HEK293 (cell line): Measurements from ENCODE around the gene P3H4.
A peak's percentile ranks its signal among the peaks of the same experiment; 100 is the strongest.
"Not testable (repeated sequence)": the region's sequence is repeated elsewhere in the genome, so short reads cannot be mapped to it uniquely, and the experiment has no call there.

Experiments used
- CTCF ChIA-PET: fragments of 350-600 bp; formaldehyde crosslinking; extraction: SDS; loops from one replicate; lab custom pipeline; 2021; ENCODE audit warnings: antibody characterized with exemption; lab: Yijun Ruan, JAX
- POLR2A ChIA-PET: fragments of 300-600 bp; formaldehyde crosslinking; extraction: SDS; loops from one replicate; lab custom pipeline; 2020; ENCODE audit warnings: antibody characterized with exemption, inconsistent platforms; lab: Yijun Ruan, JAX
- H3K27ac ChIP-seq: fragments of 200-500 bp; sonication (Bioruptor generic); 2 replicates; pipeline ENCODE4 v1.5.1; 2014; ENCODE audit warnings: low read depth, low read length, control low read depth, inconsistent platforms; ENCODE audit errors: extremely low read depth
- H3K36me3 ChIP-seq, 2 experiments: fragments of 200-500 bp in 1 of 2; sonication (Bioruptor generic) in 1 of 2; 1 replicate in 1 of 2; 2 replicates in 1 of 2; pipeline ENCODE4 v1.5.1; 2014 to 2017; ENCODE audit warnings: inconsistent platforms in 2 of 2, low read length in 2 of 2; ENCODE audit not compliant: control insufficient read depth in 2 of 2, insufficient read depth in 1 of 2
- H3K4me1 ChIP-seq: fragments of 200-500 bp; sonication (Bioruptor generic); 2 replicates; pipeline ENCODE4 v1.5.1; 2014; ENCODE audit warnings: mild to moderate bottlenecking, low read length, inconsistent platforms; ENCODE audit not compliant: control insufficient read depth, insufficient read depth
- H3K4me3 ChIP-seq: 2 replicates; pipeline ENCODE4 v1.5.1; 2011; ENCODE audit warnings: low read depth, mild to moderate bottlenecking, control low read depth, low read length, moderate library complexity
- H3K9me3 ChIP-seq: fragments of 200-500 bp; sonication (Bioruptor generic); 2 replicates; pipeline ENCODE4 v1.5.1; 2014; ENCODE audit warnings: low read depth, low read length, inconsistent platforms; ENCODE audit not compliant: control insufficient read depth, insufficient read depth
- GLI4 ChIP-seq: fragments of 450-650 bp; formaldehyde crosslinking; IDR thresholded peaks from 2 replicates; pipeline ENCODE4 v1.5.1; 2016; ENCODE audit warnings: missing biosample characterization, missing genetic modification characterization
- SCRT2 ChIP-seq: fragments of 450-650 bp; formaldehyde crosslinking; IDR thresholded peaks from 2 replicates; pipeline ENCODE4 v1.5.1; 2016; ENCODE audit warnings: missing biosample characterization, missing genetic modification characterization
- SP7 ChIP-seq: fragments of 450-650 bp; formaldehyde crosslinking; IDR thresholded peaks from 2 replicates; pipeline ENCODE4 v1.5.1; 2016; ENCODE audit warnings: missing biosample characterization, missing genetic modification characterization
- WT1 ChIP-seq: fragments of 450-650 bp; formaldehyde crosslinking; IDR thresholded peaks from 2 replicates; pipeline ENCODE4 v1.5.1; 2016; ENCODE audit warnings: missing biosample characterization, missing genetic modification characterization
- ZBTB17 ChIP-seq: fragments of 450-650 bp; formaldehyde crosslinking; IDR thresholded peaks from 2 replicates; pipeline ENCODE4 v1.5.1; 2016; ENCODE audit warnings: missing biosample characterization, missing genetic modification characterization
- ZEB2 ChIP-seq: fragments of 450-650 bp; formaldehyde crosslinking; IDR thresholded peaks from 2 replicates; pipeline ENCODE4 v1.5.1; 2016; ENCODE audit warnings: missing biosample characterization, missing genetic modification characterization
- ZFP69B ChIP-seq: fragments of 450-650 bp; formaldehyde crosslinking; IDR thresholded peaks from 2 replicates; pipeline ENCODE4 v1.5.1; 2016; ENCODE audit warnings: missing biosample characterization, missing genetic modification characterization
- ZNF10 ChIP-seq: fragments of 450-650 bp; formaldehyde crosslinking; IDR thresholded peaks from 2 replicates; pipeline ENCODE4 v1.5.1; 2017; ENCODE audit warnings: missing biosample characterization, missing genetic modification characterization
- ZNF174 ChIP-seq: fragments of 450-650 bp; formaldehyde crosslinking; IDR thresholded peaks from 2 replicates; pipeline ENCODE4 v1.5.0; 2017; ENCODE audit warnings: missing biosample characterization, mild to moderate bottlenecking, missing genetic modification characterization
- ZNF202 ChIP-seq: fragments of 450-650 bp; formaldehyde crosslinking; IDR thresholded peaks from 2 replicates; pipeline ENCODE4 v1.5.1; 2016; ENCODE audit warnings: missing biosample characterization, missing genetic modification characterization, borderline replicate concordance
- ZNF335 ChIP-seq: fragments of 450-650 bp; formaldehyde crosslinking; conservative IDR thresholded peaks from 2 replicates; pipeline ENCODE4 v1.5.1; 2016; ENCODE audit warnings: missing biosample characterization, missing genetic modification characterization
- ZNF777 ChIP-seq: fragments of 450-650 bp; formaldehyde crosslinking; IDR thresholded peaks from 2 replicates; pipeline ENCODE4 v1.5.1; 2017; ENCODE audit warnings: missing biosample characterization, missing genetic modification characterization, borderline replicate concordance
- TF ChIP-seq, protein P1 (sequence below): fragments of 450-650 bp; formaldehyde crosslinking; IDR thresholded peaks from 2 replicates; pipeline ENCODE4 v1.5.1; 2016; ENCODE audit warnings: missing biosample characterization, missing genetic modification characterization
- TF ChIP-seq, protein P2 (sequence below): fragments of 450-650 bp; formaldehyde crosslinking; IDR thresholded peaks from 2 replicates; pipeline ENCODE4 v1.5.1; 2016; ENCODE audit warnings: missing biosample characterization, missing genetic modification characterization
- TF ChIP-seq, protein P3 (sequence below): fragments of 450-650 bp; formaldehyde crosslinking; conservative IDR thresholded peaks from 2 replicates; pipeline ENCODE4 v1.5.1; 2016; ENCODE audit warnings: low read depth, missing biosample characterization, missing genetic modification characterization

Gene P3H4

DNA sequence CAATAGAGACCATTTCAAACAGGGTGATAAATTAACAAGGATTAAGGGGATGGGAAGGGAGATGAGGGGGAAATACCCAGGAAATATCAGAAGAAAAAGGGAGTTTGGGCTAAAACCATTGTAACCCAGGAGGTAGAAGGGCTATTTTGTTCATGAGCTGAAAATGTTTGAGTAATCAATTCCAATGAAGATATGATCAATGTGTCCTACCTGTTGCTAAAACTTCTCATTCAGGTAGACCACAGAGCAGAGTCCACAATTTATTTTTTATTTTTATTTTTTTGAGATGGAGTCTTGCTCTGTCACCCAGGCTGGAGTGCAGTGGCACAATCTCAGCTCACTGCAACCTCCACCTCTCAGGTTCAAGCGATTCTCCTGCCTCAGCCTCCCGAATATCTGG lies 27.7 kb upstream of the P3H4 start:
- H3K9me3 ChIP-seq, H3K27ac ChIP-seq, POLR2A ChIA-PET, H3K4me1 ChIP-seq, H3K4me3 ChIP-seq, H3K36me3 ChIP-seq: not testable (repeated sequence)
- TF ChIP-seq SCRT2 (tag by site-specific recombination), result peak; percentile 58; the same call in 1 of the 2 replicates
- TF ChIP-seq, protein P1, sequence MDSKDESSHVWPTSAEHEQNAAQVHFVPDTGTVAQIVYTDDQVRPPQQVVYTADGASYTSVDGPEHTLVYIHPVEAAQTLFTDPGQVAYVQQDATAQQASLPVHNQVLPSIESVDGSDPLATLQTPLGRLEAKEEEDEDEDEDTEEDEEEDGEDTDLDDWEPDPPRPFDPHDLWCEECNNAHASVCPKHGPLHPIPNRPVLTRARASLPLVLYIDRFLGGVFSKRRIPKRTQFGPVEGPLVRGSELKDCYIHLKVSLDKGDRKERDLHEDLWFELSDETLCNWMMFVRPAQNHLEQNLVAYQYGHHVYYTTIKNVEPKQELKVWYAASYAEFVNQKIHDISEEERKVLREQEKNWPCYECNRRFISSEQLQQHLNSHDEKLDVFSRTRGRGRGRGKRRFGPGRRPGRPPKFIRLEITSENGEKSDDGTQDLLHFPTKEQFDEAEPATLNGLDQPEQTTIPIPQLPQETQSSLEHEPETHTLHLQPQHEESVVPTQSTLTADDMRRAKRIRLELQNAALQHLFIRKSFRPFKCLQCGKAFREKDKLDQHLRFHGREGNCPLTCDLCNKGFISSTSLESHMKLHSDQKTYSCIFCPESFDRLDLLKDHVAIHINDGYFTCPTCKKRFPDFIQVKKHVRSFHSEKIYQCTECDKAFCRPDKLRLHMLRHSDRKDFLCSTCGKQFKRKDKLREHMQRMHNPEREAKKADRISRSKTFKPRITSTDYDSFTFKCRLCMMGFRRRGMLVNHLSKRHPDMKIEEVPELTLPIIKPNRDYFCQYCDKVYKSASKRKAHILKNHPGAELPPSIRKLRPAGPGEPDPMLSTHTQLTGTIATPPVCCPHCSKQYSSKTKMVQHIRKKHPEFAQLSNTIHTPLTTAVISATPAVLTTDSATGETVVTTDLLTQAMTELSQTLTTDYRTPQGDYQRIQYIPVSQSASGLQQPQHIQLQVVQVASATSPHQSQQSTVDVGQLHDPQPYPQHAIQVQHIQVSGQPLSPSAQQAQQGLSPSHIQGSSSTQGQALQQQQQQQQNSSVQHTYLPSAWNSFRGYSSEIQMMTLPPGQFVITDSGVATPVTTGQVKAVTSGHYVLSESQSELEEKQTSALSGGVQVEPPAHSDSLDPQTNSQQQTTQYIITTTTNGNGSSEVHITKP (tag by site-specific recombination), result peak; percentile 72
- CTCF ChIA-PET, result interaction anchor here (0.6 to 0.8 kb wide), 2 partner anchors 262 to 763 kb away, joined by 3 to 4 read pairs; no protein-coding TSS in a partner anchor

DNA sequence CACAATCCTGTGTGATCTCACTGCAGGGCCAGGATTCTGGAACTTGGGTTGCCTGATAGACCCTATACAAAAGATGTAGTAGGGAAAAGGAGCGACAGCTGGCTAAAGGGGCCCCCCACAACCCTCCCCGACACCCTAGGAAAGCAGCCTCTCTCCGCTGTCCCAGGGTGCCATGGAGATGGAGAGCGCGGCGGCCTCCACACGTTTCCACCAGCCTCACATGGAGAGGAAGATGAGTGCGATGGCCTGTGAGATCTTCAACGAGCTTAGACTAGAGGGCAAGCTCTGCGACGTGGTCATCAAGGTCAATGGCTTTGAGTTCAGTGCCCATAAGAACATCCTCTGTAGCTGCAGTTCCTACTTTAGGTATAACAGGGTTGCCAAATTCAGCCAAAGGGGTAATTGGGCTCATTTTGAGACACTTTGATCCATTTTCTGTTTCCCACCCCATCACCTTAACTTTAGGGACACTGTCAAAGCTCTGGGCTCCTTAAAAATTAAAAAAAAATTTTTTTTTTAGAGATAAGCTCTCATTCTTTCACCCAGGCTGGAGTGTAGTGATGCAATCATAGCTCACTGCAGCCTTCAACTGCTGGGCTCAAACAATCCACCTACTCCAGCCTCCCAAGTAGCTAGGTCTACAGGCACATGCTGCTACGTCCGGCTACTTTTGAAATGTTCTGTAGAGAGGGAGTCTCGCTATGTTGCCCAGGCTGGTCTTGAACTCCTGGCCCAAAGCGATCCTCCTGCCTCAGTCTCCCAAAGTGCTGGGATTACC lies 26.2 kb upstream of the P3H4 start, which contains the start of gene KLHL10:
KLHL10 (plus strand) TSS at position 65 of the 778 bp plus-strand sequence; CDS start at position 173, 108 bp downstream.
- POLR2A ChIA-PET, result interaction anchor here (0.7 to 1.5 kb wide), 6 partner anchors 14 to 993 kb away, joined by 4 to 8 read pairs (median 5); partner anchors contain the start of genes ACLY and KLHL11
- Histone ChIP-seq H3K27ac (no peak within 1 kb of the TSS), H3K36me3 (peaks cover 17% of the 10 kb centered on the region in 2 experiments; a peak in 2 of 3 replicates), H3K4me1 (peaks cover 4% of the 10 kb centered on the region)
- CTCF ChIA-PET, result interaction anchor here (0.6 to 1.4 kb wide), 5 partner anchors 10 to 101 kb away, joined by 3 to 4 read pairs (median 4); partner anchors contain the start of gene JUP
- TF ChIP-seq ZNF10 (tag by site-specific recombination), result peak; percentile 53; the same call in 1 of the 2 replicates
- TF ChIP-seq ZBTB17, result no peak
- TF ChIP-seq, all 188 proteins: peak for 1
- Histone ChIP-seq H3K4me3 (no peak within 1 kb of the TSS), H3K9me3 (no peaks in the 10 kb centered on the region)

DNA sequence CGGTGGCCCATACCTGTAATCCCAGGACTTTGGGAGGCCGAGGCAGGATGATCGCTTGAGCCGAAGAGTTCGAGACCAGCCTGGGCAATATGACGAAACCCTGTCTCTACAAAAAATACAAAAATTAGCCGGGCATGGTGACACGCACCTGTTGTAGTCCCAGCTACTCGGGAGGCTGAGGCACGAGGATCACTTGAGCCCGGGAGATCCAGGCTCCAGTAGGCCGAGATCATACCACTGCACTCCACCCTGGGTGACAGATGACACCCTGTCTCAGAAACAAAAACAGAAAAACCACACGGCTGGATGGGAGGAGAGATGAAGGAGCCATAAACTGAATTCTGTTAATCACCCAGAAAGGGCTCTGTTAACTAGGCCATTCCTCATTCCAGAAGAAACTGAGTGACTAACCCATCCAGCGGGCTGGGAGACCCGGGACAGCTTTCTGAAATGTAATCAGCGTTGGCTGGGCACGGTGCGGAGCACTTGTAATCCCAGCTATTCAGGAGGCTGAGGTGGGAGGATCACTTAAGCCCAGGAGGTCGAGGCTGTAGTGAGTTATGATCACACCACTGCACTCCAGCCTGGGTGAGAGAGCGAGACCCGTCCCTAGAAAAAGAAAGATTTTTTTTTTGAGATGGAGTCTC lies 24.9 kb upstream of the P3H4 start:
- peaks cover 29 to 30% of the 10 kb centered on the region in 2 experiments for H3K36me3 ChIP-seq
- CTCF ChIA-PET, result interaction anchor here (0.9 to 1.4 kb wide), 2 partner anchors 50 to 51 kb away, joined by 3 to 4 read pairs; partner anchors contain the start of gene JUP
- TF ChIP-seq GLI4 (tag by site-specific recombination), result 0 out of 2 replicates have a peak, but pooled peaks have one; percentile 20
- no peak for TF ChIP-seq ZNF777 (tag by site-specific recombination)
- no peak for TF ChIP-seq ZNF202 (tag by site-specific recombination)
- 0 out of 2 replicates have a peak, but pooled peaks have one; percentile 47 for TF ChIP-seq ZFP69B (tag by site-specific recombination)
- TF ChIP-seq ZNF174 (tag by site-specific recombination), result no peak
- peak; percentile 48; the same call in 1 of the 2 replicates for TF ChIP-seq ZEB2 (tag by site-specific recombination)
- peak; percentile 73 for TF ChIP-seq ZBTB17
- 0 out of 2 replicates have a peak, but pooled peaks have one; percentile 14 for TF ChIP-seq WT1
- TF ChIP-seq, protein P2, sequence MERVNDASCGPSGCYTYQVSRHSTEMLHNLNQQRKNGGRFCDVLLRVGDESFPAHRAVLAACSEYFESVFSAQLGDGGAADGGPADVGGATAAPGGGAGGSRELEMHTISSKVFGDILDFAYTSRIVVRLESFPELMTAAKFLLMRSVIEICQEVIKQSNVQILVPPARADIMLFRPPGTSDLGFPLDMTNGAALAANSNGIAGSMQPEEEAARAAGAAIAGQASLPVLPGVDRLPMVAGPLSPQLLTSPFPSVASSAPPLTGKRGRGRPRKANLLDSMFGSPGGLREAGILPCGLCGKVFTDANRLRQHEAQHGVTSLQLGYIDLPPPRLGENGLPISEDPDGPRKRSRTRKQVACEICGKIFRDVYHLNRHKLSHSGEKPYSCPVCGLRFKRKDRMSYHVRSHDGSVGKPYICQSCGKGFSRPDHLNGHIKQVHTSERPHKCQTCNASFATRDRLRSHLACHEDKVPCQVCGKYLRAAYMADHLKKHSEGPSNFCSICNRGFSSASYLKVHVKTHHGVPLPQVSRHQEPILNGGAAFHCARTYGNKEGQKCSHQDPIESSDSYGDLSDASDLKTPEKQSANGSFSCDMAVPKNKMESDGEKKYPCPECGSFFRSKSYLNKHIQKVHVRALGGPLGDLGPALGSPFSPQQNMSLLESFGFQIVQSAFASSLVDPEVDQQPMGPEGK (tag by site-specific recombination), result 0 out of 2 replicates have a peak, but pooled peaks have one; percentile 7
- TF ChIP-seq, protein P3, sequence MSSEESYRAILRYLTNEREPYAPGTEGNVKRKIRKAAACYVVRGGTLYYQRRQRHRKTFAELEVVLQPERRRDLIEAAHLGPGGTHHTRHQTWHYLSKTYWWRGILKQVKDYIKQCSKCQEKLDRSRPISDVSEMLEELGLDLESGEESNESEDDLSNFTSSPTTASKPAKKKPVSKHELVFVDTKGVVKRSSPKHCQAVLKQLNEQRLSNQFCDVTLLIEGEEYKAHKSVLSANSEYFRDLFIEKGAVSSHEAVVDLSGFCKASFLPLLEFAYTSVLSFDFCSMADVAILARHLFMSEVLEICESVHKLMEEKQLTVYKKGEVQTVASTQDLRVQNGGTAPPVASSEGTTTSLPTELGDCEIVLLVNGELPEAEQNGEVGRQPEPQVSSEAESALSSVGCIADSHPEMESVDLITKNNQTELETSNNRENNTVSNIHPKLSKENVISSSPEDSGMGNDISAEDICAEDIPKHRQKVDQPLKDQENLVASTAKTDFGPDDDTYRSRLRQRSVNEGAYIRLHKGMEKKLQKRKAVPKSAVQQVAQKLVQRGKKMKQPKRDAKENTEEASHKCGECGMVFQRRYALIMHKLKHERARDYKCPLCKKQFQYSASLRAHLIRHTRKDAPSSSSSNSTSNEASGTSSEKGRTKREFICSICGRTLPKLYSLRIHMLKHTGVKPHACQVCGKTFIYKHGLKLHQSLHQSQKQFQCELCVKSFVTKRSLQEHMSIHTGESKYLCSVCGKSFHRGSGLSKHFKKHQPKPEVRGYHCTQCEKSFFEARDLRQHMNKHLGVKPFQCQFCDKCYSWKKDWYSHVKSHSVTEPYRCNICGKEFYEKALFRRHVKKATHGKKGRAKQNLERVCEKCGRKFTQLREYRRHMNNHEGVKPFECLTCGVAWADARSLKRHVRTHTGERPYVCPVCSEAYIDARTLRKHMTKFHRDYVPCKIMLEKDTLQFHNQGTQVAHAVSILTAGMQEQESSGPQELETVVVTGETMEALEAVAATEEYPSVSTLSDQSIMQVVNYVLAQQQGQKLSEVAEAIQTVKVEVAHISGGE (tag by site-specific recombination), result no peak
- TF ChIP-seq ZNF335 (tag by site-specific recombination), result peak; percentile 64
- peak; percentile 91 for TF ChIP-seq SCRT2 (tag by site-specific recombination)
- TF ChIP-seq SP7 (tag by site-specific recombination), result peak; percentile 9; the same call in 1 of the 2 replicates

More for the DNA sequence above, 24.9 kb upstream of the P3H4 start:
- Histone ChIP-seq H3K27ac (no peak overlapping the region), H3K9me3 (no peaks in the 10 kb centered on the region), H3K4me1 (peaks cover 4% of the 10 kb centered on the region), H3K4me3 (peak overlapping the region; percentile 95)
- POLR2A ChIA-PET, result interaction anchor here (0.6 to 2.8 kb wide), 3 partner anchors 24 to 143 kb away, joined by 5 to 25 read pairs (median 6); partner anchors contain the start of genes FKBP10, KLHL11 and P3H4
